IMR-90 (cell line): ENCODE measurements around the gene IQSEC1. TPM values are rescaled to one million over a fixed set of nuclear protein-coding genes. Genes with fewer than 3 reads are reported as not detected.

Source experiments
- ATAC-seq: fragments of 200-7000 bp; cut with Tn5 transposase; 2 replicates; pipeline ENCODE4 v1.9.1; 2020; ENCODE audit warnings: low read depth, mild to moderate bottlenecking, moderate library complexity
- BruUV-seq: library from RNA; stranded (reverse); fragments of 400-500 nt; replicated peaks from 2 replicates; lab custom pipeline; 2021; lab: Mats Ljungman, UMichigan
- CTCF ChIA-PET: fragments of 300-600 bp; formaldehyde crosslinking; extraction: SDS; loops from one replicate; lab custom pipeline; 2021; ENCODE audit warnings: antibody characterized with exemption; lab: Yijun Ruan, JAX
- POLR2A ChIA-PET: fragments of 300-600 bp; sonication (Branson Sonifier 250); formaldehyde crosslinking; loops from one replicate; lab custom pipeline; 2022; ENCODE audit warnings: antibody characterized with exemption; ENCODE audit not compliant: unreplicated experiment; lab: Charles Lee
- DNase-seq: peaks from one replicate; pipeline ENCODE4 v3.0.0; 2013
- H2AFZ ChIP-seq: replicated peaks from 2 replicates; pipeline ENCODE3; 2013; ENCODE audit warnings: low read length, mild to moderate bottlenecking; ENCODE audit not compliant: poor library complexity
- H2AK5ac ChIP-seq: 2 replicates; pipeline ENCODE4 v1.6.1; 2013; ENCODE audit warnings: low read depth, low read length, inconsistent platforms
- H2AK9ac ChIP-seq: replicated peaks from 2 replicates; pipeline ENCODE3; 2013; ENCODE audit warnings: mild to moderate bottlenecking, low read depth, low read length, moderate library complexity; ENCODE audit not compliant: poor library complexity
- H2BK120ac ChIP-seq: 2 replicates; pipeline ENCODE4 v1.6.1; 2013; ENCODE audit warnings: low read depth, low read length, inconsistent platforms
- H2BK15ac ChIP-seq: 3 replicates; pipeline ENCODE4 v1.6.1; 2013; ENCODE audit warnings: low read depth, low read length, inconsistent platforms
- H2BK20ac ChIP-seq: 2 replicates; pipeline ENCODE4 v1.6.1; 2013; ENCODE audit warnings: low read depth, mild to moderate bottlenecking, inconsistent platforms, low read length, moderate library complexity
- H2BK5ac ChIP-seq: 2 replicates; pipeline ENCODE4 v1.6.1; 2013; ENCODE audit warnings: mild to moderate bottlenecking, low read depth, low read length, inconsistent platforms; ENCODE audit not compliant: poor library complexity, severe bottlenecking
- H3K14ac ChIP-seq: replicated peaks from 2 replicates; pipeline ENCODE4 v1.6.1; 2013; ENCODE audit warnings: low read depth, low read length, inconsistent platforms
- H3K18ac ChIP-seq: 2 replicates; pipeline ENCODE4 v1.6.1; 2013; ENCODE audit warnings: low read depth, low read length, control low read depth
- H3K23ac ChIP-seq: 2 replicates; pipeline ENCODE4 v1.6.1; 2013; ENCODE audit warnings: low read depth, low read length, inconsistent platforms
- H3K27ac ChIP-seq: 2 replicates; pipeline ENCODE4 v1.5.1; 2013; ENCODE audit warnings: mild to moderate bottlenecking, control low read depth, low read length; ENCODE audit not compliant: insufficient read depth
- H3K27me3 ChIP-seq: 2 replicates; pipeline ENCODE4 v1.6.1; 2013; ENCODE audit warnings: low read length; ENCODE audit not compliant: control insufficient read depth, insufficient read depth
- H3K36me3 ChIP-seq: 2 replicates; pipeline ENCODE4 v1.6.1; 2013; ENCODE audit warnings: low read length, mixed read lengths; ENCODE audit not compliant: control insufficient read depth, insufficient read depth
- H3K4ac ChIP-seq: 2 replicates; pipeline ENCODE4 v1.6.1; 2013; ENCODE audit warnings: low read depth, low read length, inconsistent platforms
- H3K4me1 ChIP-seq: 2 replicates; pipeline ENCODE4 v1.6.1; 2013; ENCODE audit warnings: low read length, mixed read lengths; ENCODE audit not compliant: control insufficient read depth, insufficient read depth
- H3K4me2 ChIP-seq: 2 replicates; pipeline ENCODE4 v1.6.1; 2013; ENCODE audit warnings: low read depth, mild to moderate bottlenecking, control low read depth, low read length, moderate library complexity
- H3K4me3 ChIP-seq: 2 replicates; pipeline ENCODE4 v1.5.1; 2013; ENCODE audit warnings: low read depth, mild to moderate bottlenecking, control low read depth, low read length, moderate library complexity; ENCODE audit not compliant: insufficient read depth
- H3K56ac ChIP-seq: 2 replicates; pipeline ENCODE4 v1.6.1; 2013; ENCODE audit warnings: low read length, inconsistent platforms; ENCODE audit not compliant: insufficient read depth; ENCODE audit errors: extremely low read depth
- H3K79me1 ChIP-seq, 2 experiments: 2 replicates each; pipeline ENCODE4 v1.6.1; 2013; ENCODE audit warnings: low read length in 2 of 2, inconsistent platforms in 1 of 2, low read depth in 1 of 2
- H3K9ac ChIP-seq: 2 replicates; pipeline ENCODE4 v1.6.1; 2013; ENCODE audit warnings: low read depth, low read length, control low read depth
- H3K9me1 ChIP-seq: 2 replicates; pipeline ENCODE4 v1.6.1; 2013; ENCODE audit warnings: low read length, inconsistent platforms; ENCODE audit not compliant: insufficient read depth
- H3K9me3 ChIP-seq: 2 replicates; pipeline ENCODE4 v1.6.1; 2013; ENCODE audit warnings: low read length; ENCODE audit not compliant: control insufficient read depth, insufficient read depth
- H4K20me1 ChIP-seq: 2 replicates; pipeline ENCODE4 v1.6.1; 2013; ENCODE audit warnings: low read length, inconsistent platforms; ENCODE audit not compliant: insufficient read depth
- H4K5ac ChIP-seq: 2 replicates; pipeline ENCODE4 v1.6.1; 2013; ENCODE audit warnings: mild to moderate bottlenecking, low read depth, low read length, control low read depth
- H4K8ac ChIP-seq, 2 experiments: 2 replicates each; pipeline ENCODE4 v1.6.1; 2013; ENCODE audit warnings: low read depth in 2 of 2, low read length in 2 of 2, control low read depth in 1 of 2, inconsistent platforms in 1 of 2
- H4K91ac ChIP-seq: 2 replicates; pipeline ENCODE4 v1.6.1; 2013; ENCODE audit warnings: low read depth, low read length, inconsistent platforms; ENCODE audit not compliant: insufficient read depth
- BHLHE40 ChIP-seq: fragments of 150-350 bp; IDR thresholded peaks from 2 replicates; pipeline ENCODE4 v1.6.1; 2016; ENCODE audit warnings: mild to moderate bottlenecking, low read depth, low read length
- FOS ChIP-seq: fragments of 150-350 bp; IDR thresholded peaks from 2 replicates; pipeline ENCODE4 v1.6.1; 2016; ENCODE audit warnings: low read depth, low read length
- POLR2A ChIP-seq: IDR thresholded peaks from 2 replicates; pipeline ENCODE4 v1.6.1; 2012; ENCODE audit warnings: mild to moderate bottlenecking, low read depth, low read length
- RAD21 ChIP-seq: IDR thresholded peaks from 2 replicates; pipeline ENCODE4 v1.6.1; 2012; ENCODE audit warnings: low read length, improper control_type of control experiment
- RCOR1 ChIP-seq: IDR thresholded peaks from 2 replicates; pipeline ENCODE4 v1.6.1; 2012; ENCODE audit warnings: mild to moderate bottlenecking, low read length, improper control_type of control experiment; ENCODE audit not compliant: insufficient replicate concordance
- SMC3 ChIP-seq: fragments of 150-350 bp; IDR thresholded peaks from 2 replicates; pipeline ENCODE4 v1.6.1; 2016; ENCODE audit warnings: low read depth, mild to moderate bottlenecking, antibody characterized with exemption, low read length, moderate library complexity
- USF2 ChIP-seq: fragments of 150-350 bp; IDR thresholded peaks from 2 replicates; pipeline ENCODE4 v1.6.1; 2017; ENCODE audit warnings: mild to moderate bottlenecking, antibody characterized with exemption, low read length, low read depth
- WGBS, 2 experiments: methylation state at CpG; one replicate each; pipeline versions ENCODE4 v1.1.5 to v1.1.7; 2013; ENCODE audit warnings: missing lambda C conversion rate in 2 of 2; ENCODE audit not compliant: insufficient read length in 1 of 2; ENCODE audit errors: extremely low coverage in 2 of 2; 5-methylcytosine and 5-hydroxymethylcytosine counted together
- dilution Hi-C: fragments of 300-500 bp; cut with HindIII; formaldehyde crosslinking; loops from one replicate; pipeline ENCODE4 v1.14.3; 2018; ENCODE audit warnings: low sequenced_read_pairs; ENCODE audit not compliant: unreplicated experiment
- in situ Hi-C: fragments of 300-500 bp; cut with MboI; formaldehyde crosslinking; loops from 3 replicates; pipeline ENCODE4 v1.14.3; 2019; ENCODE audit warnings: low sequenced_read_pairs, inconsistent platforms, mixed read lengths
- intact Hi-C: fragments of 100-400 bp; cut with micrococcal nuclease; formaldehyde crosslinking; loops from 2 replicates; pipeline ENCODE4 v1.10.0; 2022
- polyA plus RNA-seq, 3 experiments: library from polyadenylated mRNA; depleted of rRNA; stranded (reverse); fragments of >200 nt; gene quantifications; 2 replicates each; pipeline ENCODE4 v1.2.3, GENCODE V29; 2012; ENCODE audit warnings: low replicate concordance in 1 of 3
- total RNA-seq: library from RNA; depleted of rRNA; stranded (reverse); fragments of >200 nt; gene quantifications from 2 replicates; pipeline ENCODE4 v1.2.3, GENCODE V29; 2012
- TF ChIP-seq, protein P1 (sequence below): conservative IDR thresholded peaks from 2 replicates; pipeline ENCODE4 v1.5.1; 2012; ENCODE audit warnings: mild to moderate bottlenecking, low read depth, low read length, improper control_type of control experiment

Gene IQSEC1
- total and polyA plus RNA-seq, 2 of the 4 experiments (the other 2 are of a cell fraction) = 5.9 to 11.9 TPM

DNA sequence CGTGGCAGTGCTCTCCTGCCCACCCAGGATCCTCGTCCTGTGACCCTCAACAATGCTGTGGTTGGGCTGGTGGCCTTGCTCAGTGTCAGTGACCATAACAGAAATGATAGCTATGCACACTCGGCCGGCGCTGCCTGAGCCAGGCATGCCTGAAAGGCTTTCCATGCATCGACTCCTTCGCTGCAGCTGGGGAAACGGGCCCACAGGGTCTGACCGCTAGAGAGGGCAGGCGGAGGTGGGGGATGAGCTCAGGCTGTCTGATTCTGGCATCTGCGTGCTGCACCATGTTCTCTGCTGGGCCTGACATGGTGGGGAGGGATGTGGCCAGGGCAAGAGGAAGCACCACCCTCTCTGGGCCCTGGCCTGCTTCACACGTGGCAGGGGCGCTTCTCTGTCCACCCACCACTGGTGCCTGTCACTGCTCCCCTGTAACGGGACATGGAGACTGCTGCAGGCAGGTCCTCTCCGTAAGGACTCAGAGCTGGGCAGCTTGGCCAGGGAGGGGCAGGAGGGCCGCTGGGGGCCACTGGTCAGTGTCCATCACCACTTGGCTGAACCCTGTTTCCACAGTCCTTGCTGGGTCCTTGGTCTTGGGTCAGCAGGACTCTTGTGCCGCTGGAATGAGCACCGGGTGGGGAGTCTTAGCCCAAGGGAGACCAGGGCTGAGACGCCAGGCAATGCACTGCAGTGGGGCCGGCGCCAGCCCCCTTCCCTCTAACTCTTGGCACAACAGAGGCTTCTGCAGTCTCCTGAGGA, 167.7 kb downstream of the IQSEC1 start:
- Histone ChIP-seq H3K18ac (no peak overlapping the region), H4K5ac (no peak overlapping the region), H3K56ac (no peak overlapping the region), H4K8ac (no peak overlapping the region), H3K14ac (no peak overlapping the region), H3K27ac (no peak overlapping the region), H2BK15ac (no peak overlapping the region), H3K4me3 (no peak overlapping the region), H3K9me3 (no peaks in the 10 kb centered on the region), H3K27me3 (no peaks in the 10 kb centered on the region), H2BK20ac (no peak overlapping the region), H2BK120ac (no peak overlapping the region), H4K20me1 (no peaks in the 10 kb centered on the region), H4K91ac (no peak overlapping the region), H3K4ac (no peak overlapping the region), H2AK5ac (no peak overlapping the region), H3K9ac (no peak overlapping the region), H3K23ac (no peak overlapping the region), H3K36me3 (peaks cover 60% of the 10 kb centered on the region), H2AK9ac (peak overlapping the region; percentile 65), H3K79me1 (no peaks in the 10 kb centered on the region), H2AFZ (no peak overlapping the region), H3K4me1 (no peaks in the 10 kb centered on the region), H2BK5ac (no peak overlapping the region), H3K9me1 (no peaks in the 10 kb centered on the region), H3K4me2 (no peak overlapping the region)
- POLR2A ChIA-PET = no interaction called here
- ATAC-seq (no peak), DNase-seq (no peak)
- CTCF ChIA-PET = no interaction called here
- TF ChIP-seq SMC3 = no peak
- no peak for TF ChIP-seq POLR2A
- no peak for TF ChIP-seq USF2
- TF ChIP-seq FOS = no peak
- TF ChIP-seq RAD21 = no peak
- TF ChIP-seq, protein P1, sequence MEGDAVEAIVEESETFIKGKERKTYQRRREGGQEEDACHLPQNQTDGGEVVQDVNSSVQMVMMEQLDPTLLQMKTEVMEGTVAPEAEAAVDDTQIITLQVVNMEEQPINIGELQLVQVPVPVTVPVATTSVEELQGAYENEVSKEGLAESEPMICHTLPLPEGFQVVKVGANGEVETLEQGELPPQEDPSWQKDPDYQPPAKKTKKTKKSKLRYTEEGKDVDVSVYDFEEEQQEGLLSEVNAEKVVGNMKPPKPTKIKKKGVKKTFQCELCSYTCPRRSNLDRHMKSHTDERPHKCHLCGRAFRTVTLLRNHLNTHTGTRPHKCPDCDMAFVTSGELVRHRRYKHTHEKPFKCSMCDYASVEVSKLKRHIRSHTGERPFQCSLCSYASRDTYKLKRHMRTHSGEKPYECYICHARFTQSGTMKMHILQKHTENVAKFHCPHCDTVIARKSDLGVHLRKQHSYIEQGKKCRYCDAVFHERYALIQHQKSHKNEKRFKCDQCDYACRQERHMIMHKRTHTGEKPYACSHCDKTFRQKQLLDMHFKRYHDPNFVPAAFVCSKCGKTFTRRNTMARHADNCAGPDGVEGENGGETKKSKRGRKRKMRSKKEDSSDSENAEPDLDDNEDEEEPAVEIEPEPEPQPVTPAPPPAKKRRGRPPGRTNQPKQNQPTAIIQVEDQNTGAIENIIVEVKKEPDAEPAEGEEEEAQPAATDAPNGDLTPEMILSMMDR = no peak
- no peak for TF ChIP-seq RCOR1
- TF ChIP-seq BHLHE40 = no peak
- WGBS, 2 experiments = 90% methylated on average over 14 of the region's 21 CpGs; no CpG with 5 or more reads in 1 of the 2 experiments
- intact Hi-C loops = no loop called here
- no TSS peak for BruUV-seq
- in situ Hi-C loops = no loop called here
- dilution Hi-C loops = no loop called here
